ENCODE measurements around the gene DPYSL4. TPM values are rescaled to one million over a fixed set of nuclear protein-coding genes. Genes with fewer than 3 reads are reported as not detected.

The DPYSL4 gene
- total and polyA plus RNA-seq, 2 experiments from 2014 or later, result 10.6 to 23.9 TPM

GRCh38 chr10:132163278-132163765 is 23.4 kb upstream of the DPYSL4 start:
- Mint-ChIP-seq H3K36me3 (ENCODE audit: low read depth) (no peaks in the 10 kb centered on the region), H3K4me1 (peaks cover 27% of the 10 kb centered on the region), H3K27me3 (ENCODE audit: insufficient read depth, low read depth, poor library complexity) (peaks cover 14% of the 10 kb centered on the region), H3K27ac (no peak overlapping the region), H3K9me3 (peaks cover 5% of the 10 kb centered on the region; the same call in 1 of the 3 replicates), H3K4me3 (peak overlapping the region; percentile 60)
- peak; percentile 91 for ATAC-seq
- DNase-seq (ENCODE audit: low spot score), result peak; percentile 94
- Histone ChIP-seq H2AFZ (peak overlapping the region; percentile 81; the same call in 1 of the 2 replicates), H3K4me2 (peak overlapping the region; percentile 78), H3K27me3 (ENCODE audit: insufficient read depth) (no peaks in the 10 kb centered on the region), H3K79me2 (replicated peaks; ENCODE audit: insufficient read depth) (no peaks in the 10 kb centered on the region), H3K9me2 (ENCODE audit: insufficient read depth) (no peaks in the 10 kb centered on the region), H3K4me1 (ENCODE audit: insufficient read depth) (peaks cover 11% of the 10 kb centered on the region), H3K36me3 (ENCODE audit: insufficient read depth) (no peaks in the 10 kb centered on the region), H4K20me1 (replicated peaks; ENCODE audit: insufficient read depth) (no peaks in the 10 kb centered on the region), H3K27ac (ENCODE audit: low read depth) (no peak overlapping the region), H3K4me3 (peak overlapping the region; percentile 49), H3F3A (replicated peaks; ENCODE audit: low read depth) (peaks cover under 1% of the 10 kb centered on the region; the same call in 1 of the 2 replicates)
- TF ChIP-seq, protein P1, sequence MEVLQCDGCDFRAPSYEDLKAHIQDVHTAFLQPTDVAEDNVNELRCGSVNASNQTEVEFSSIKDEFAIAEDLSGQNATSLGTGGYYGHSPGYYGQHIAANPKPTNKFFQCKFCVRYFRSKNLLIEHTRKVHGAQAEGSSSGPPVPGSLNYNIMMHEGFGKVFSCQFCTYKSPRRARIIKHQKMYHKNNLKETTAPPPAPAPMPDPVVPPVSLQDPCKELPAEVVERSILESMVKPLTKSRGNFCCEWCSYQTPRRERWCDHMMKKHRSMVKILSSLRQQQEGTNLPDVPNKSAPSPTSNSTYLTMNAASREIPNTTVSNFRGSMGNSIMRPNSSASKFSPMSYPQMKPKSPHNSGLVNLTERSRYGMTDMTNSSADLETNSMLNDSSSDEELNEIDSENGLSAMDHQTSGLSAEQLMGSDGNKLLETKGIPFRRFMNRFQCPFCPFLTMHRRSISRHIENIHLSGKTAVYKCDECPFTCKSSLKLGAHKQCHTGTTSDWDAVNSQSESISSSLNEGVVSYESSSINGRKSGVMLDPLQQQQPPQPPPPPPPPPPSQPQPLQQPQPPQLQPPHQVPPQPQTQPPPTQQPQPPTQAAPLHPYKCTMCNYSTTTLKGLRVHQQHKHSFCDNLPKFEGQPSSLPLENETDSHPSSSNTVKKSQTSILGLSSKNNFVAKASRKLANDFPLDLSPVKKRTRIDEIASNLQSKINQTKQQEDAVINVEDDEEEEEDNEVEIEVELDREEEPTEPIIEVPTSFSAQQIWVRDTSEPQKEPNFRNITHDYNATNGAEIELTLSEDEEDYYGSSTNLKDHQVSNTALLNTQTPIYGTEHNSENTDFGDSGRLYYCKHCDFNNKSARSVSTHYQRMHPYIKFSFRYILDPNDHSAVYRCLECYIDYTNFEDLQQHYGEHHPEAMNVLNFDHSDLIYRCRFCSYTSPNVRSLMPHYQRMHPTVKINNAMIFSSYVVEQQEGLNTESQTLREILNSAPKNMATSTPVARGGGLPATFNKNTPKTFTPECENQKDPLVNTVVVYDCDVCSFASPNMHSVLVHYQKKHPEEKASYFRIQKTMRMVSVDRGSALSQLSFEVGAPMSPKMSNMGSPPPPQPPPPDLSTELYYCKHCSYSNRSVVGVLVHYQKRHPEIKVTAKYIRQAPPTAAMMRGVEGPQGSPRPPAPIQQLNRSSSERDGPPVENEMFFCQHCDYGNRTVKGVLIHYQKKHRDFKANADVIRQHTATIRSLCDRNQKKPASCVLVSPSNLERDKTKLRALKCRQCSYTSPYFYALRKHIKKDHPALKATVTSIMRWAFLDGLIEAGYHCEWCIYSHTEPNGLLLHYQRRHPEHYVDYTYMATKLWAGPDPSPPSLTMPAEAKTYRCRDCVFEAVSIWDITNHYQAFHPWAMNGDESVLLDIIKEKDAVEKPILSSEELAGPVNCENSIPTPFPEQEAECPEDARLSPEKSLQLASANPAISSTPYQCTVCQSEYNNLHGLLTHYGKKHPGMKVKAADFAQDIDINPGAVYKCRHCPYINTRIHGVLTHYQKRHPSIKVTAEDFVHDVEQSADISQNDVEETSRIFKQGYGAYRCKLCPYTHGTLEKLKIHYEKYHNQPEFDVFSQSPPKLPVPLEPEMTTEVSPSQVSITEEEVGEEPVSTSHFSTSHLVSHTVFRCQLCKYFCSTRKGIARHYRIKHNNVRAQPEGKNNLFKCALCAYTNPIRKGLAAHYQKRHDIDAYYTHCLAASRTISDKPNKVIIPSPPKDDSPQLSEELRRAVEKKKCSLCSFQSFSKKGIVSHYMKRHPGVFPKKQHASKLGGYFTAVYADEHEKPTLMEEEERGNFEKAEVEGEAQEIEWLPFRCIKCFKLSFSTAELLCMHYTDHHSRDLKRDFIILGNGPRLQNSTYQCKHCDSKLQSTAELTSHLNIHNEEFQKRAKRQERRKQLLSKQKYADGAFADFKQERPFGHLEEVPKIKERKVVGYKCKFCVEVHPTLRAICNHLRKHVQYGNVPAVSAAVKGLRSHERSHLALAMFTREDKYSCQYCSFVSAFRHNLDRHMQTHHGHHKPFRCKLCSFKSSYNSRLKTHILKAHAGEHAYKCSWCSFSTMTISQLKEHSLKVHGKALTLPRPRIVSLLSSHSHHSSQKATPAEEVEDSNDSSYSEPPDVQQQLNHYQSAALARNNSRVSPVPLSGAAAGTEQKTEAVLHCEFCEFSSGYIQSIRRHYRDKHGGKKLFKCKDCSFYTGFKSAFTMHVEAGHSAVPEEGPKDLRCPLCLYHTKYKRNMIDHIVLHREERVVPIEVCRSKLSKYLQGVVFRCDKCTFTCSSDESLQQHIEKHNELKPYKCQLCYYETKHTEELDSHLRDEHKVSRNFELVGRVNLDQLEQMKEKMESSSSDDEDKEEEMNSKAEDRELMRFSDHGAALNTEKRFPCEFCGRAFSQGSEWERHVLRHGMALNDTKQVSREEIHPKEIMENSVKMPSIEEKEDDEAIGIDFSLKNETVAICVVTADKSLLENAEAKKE (CRISPR knock-in tag; IDR thresholded peaks at IDR 0.05), result no peak
- TF ChIP-seq EZH2 (IDR thresholded peaks at IDR 0.05; ENCODE audit: low read depth, unreplicated experiment) (no peak), POLR2AphosphoS5 (IDR thresholded peaks at IDR 0.05; ENCODE audit: low read depth) (0 out of 2 replicates have a peak, but pooled peaks have one; percentile 21), JUNB (IDR thresholded peaks at IDR 0.05; ENCODE audit: unreplicated experiment) (no peak), ETS1 (IDR thresholded peaks at IDR 0.05) (no peak), CTCF (conservative IDR thresholded peaks at IDR 0.05; ENCODE audit: low read depth in 2 of 2) (peak; percentile 15 to 33; a peak in 2 of 4 replicates), EZH2phosphoT487 (IDR thresholded peaks at IDR 0.05; ENCODE audit: unreplicated experiment) (no peak), ZNF114 (CRISPR knock-in tag; IDR thresholded peaks at IDR 0.05) (no peak), CREB1 (CRISPR knock-in tag; IDR thresholded peaks at IDR 0.05; ENCODE audit: low read depth) (peak; percentile 66), NANOG (IDR thresholded peaks at IDR 0.05; ENCODE audit: borderline replicate concordance) (no peak)
- TF ChIP-seq, protein P2, sequence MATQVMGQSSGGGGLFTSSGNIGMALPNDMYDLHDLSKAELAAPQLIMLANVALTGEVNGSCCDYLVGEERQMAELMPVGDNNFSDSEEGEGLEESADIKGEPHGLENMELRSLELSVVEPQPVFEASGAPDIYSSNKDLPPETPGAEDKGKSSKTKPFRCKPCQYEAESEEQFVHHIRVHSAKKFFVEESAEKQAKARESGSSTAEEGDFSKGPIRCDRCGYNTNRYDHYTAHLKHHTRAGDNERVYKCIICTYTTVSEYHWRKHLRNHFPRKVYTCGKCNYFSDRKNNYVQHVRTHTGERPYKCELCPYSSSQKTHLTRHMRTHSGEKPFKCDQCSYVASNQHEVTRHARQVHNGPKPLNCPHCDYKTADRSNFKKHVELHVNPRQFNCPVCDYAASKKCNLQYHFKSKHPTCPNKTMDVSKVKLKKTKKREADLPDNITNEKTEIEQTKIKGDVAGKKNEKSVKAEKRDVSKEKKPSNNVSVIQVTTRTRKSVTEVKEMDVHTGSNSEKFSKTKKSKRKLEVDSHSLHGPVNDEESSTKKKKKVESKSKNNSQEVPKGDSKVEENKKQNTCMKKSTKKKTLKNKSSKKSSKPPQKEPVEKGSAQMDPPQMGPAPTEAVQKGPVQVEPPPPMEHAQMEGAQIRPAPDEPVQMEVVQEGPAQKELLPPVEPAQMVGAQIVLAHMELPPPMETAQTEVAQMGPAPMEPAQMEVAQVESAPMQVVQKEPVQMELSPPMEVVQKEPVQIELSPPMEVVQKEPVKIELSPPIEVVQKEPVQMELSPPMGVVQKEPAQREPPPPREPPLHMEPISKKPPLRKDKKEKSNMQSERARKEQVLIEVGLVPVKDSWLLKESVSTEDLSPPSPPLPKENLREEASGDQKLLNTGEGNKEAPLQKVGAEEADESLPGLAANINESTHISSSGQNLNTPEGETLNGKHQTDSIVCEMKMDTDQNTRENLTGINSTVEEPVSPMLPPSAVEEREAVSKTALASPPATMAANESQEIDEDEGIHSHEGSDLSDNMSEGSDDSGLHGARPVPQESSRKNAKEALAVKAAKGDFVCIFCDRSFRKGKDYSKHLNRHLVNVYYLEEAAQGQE (IDR thresholded peaks at IDR 0.05; ENCODE audit: unreplicated experiment), result no peak

All from GM23338 (cell line).